Stimulated activated CD4-positive, alpha-beta T cell treated with anti-CD3 and anti-CD28 coated beads, Interleukin-4, amount 100 ng/mL, for 1 hour (primary cell): ENCODE data around the gene ESPNL.

Experiments
- DNase-seq: peaks from one replicate; pipeline ENCODE4 v3.0.0-alpha.2; 2020

Gene ESPNL

GRCh38 chr2:238176613-238177012 is 76.5 kb downstream of the ESPNL start:
- no peak for DNase-seq

- no peak for DNase-seq
These were observed 80.4 kb downstream of the ESPNL start for GRCh38 chr2:238180554-238180953.

GRCh38 chr2:238182362-238182761 is 82.2 kb downstream of the ESPNL start:
- DNase-seq, result no peak
